Transverse colon (tissue), 4 donors: ENCODE data around the gene MPST. TPM values are rescaled to one million over a fixed set of nuclear protein-coding genes. Genes with fewer than 3 reads are reported as not detected.

Experiments used
- DNase-seq: peaks from one replicate; pipeline ENCODE4 v3.0.0-alpha.2; 2019
- H3K27ac ChIP-seq, 4 donors: fragments of 200-600 bp; sonication (generic); 2 replicates each; pipeline ENCODE4 v1.5.1; 2016 to 2018; ENCODE audit warnings: inconsistent platforms in 4 of 4
- H3K27me3 ChIP-seq: fragments of 200-600 bp; sonication (generic); 2 replicates; pipeline ENCODE4 v1.5.1; 2017; ENCODE audit warnings: inconsistent platforms
- H3K36me3 ChIP-seq, 4 donors: fragments of 200-600 bp; sonication (generic); 2 replicates each; pipeline ENCODE4 v1.5.1; 2017 to 2019; ENCODE audit warnings: inconsistent platforms in 4 of 4
- H3K4me1 ChIP-seq, 4 donors: fragments of 200-600 bp; sonication (generic); 2 replicates each; pipeline ENCODE4 v1.5.1; 2017 to 2020; ENCODE audit warnings: inconsistent platforms in 4 of 4
- H3K4me3 ChIP-seq, 4 donors: fragments of 200-600 bp; sonication (generic); 1 replicate in 1 of 4; 2 replicates in 3 of 4; pipeline versions ENCODE4 v1.5.1 to v1.6.1; 2017 to 2019; ENCODE audit warnings: inconsistent platforms in 4 of 4
- H3K9me3 ChIP-seq, 2 donors: fragments of 200-600 bp; sonication (generic); 2 replicates each; pipeline ENCODE4 v1.5.1; 2017 to 2019; ENCODE audit warnings: inconsistent platforms in 2 of 2
- EP300 ChIP-seq: sonication (generic); formaldehyde crosslinking; IDR thresholded peaks from one replicate; pipeline ENCODE4 v1.6.1; 2017; ENCODE audit warnings: antibody characterized with exemption, low read depth
- POLR2A ChIP-seq: fragments of 450-650 bp; IDR thresholded peaks from one replicate; pipeline ENCODE4 v1.6.1; 2016; ENCODE audit warnings: antibody characterized with exemption, mild to moderate bottlenecking, moderate library complexity
- POLR2AphosphoS5 ChIP-seq, 3 donors: sonication (generic); formaldehyde crosslinking; IDR thresholded peaks; one replicate each; pipeline ENCODE4 v1.6.1; 2016; ENCODE audit warnings: antibody characterized with exemption in 3 of 3
- WGBS, 2 donors: methylation state at CpG; one replicate each; pipeline ENCODE4 v1.1.5; 2018; ENCODE audit warnings: low coverage in 1 of 2; 5-methylcytosine and 5-hydroxymethylcytosine counted together
- in situ Hi-C, 4 donors: fragments of 200-750 bp; cut with MboI; loops; one replicate each; pipeline versions ENCODE4 v1.15.0 to v1.15.1; 2017; ENCODE audit warnings: low sequenced_read_pairs in 3 of 4, low pct_ligation_motif_present in 1 of 4, low pct_unique_long_range_greater_than_20kb in 1 of 4
- intact Hi-C: fragments of 100-400 bp; cut with DNase I; formaldehyde crosslinking; loops from one replicate; pipeline ENCODE4 v1.15.1; 2023; ENCODE audit warnings: low total_unique reads
- total RNA-seq, 4 donors: library from RNA; depleted of rRNA; stranded (reverse); fragments of >200 nt; gene quantifications; one replicate each; pipeline ENCODE4 v1.1.0, GENCODE V29; 2016
- TF ChIP-seq, protein P1 (sequence below), 5 experiments: fragments of 200-600 bp in 3 of 5; fragments of 450-650 bp in 2 of 5; sonication (generic) in 3 of 5; IDR thresholded peaks; 1 replicate in 2 of 5; 2 replicates in 3 of 5; pipeline ENCODE4 v1.5.1; 2016 to 2017; ENCODE audit warnings: antibody characterized with exemption in 5 of 5, inconsistent platforms in 3 of 5, mild to moderate bottlenecking in 2 of 5, moderate library complexity in 1 of 5

Gene MPST
- total RNA-seq, 4 donors from 2014 or later, result 407 to 964 (median 541) TPM

DNA sequence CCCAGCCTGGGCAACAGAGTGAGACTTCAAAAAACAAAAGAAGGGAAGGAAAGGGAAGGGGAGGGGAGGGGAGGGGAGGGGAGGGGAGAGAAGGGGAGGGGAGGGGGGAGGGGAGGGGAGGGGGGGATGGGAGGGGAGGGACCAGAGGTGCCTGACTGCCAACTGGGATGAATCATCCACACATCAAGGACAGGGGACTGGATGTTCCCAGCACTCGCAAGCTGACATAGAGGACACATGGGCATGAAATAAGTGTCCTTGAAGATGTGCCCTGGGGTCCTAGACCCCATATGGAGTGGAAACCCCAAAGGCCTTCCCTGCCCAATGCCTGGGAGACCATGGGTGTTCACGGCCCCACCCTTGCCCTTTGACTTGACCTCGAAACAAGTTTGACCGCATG, 20.1 kb upstream of the MPST start:
- Histone ChIP-seq H3K4me3 (no peak overlapping the region), H3K27ac (no peak overlapping the region), H3K4me1 (no peaks in the 10 kb centered on the region), H3K9me3 (no peaks in the 10 kb centered on the region), H3K27me3 (no peaks in the 10 kb centered on the region), H3K36me3 (no peaks in the 10 kb centered on the region)
- DNase-seq, result no peak
- in situ Hi-C loops, result loop anchor here in 1 of 4 donors (25.0 kb wide), 1 partner anchor 137 kb away; the partner anchor contains the start of gene NCF4
- 76 to 83% methylated on average over 1 to 4 of the region's 4 CpGs for WGBS, 2 donors
- TF ChIP-seq POLR2AphosphoS5 (IDR thresholded peaks at IDR 0.05) (no peak), POLR2A (no peak), EP300 (no peak)
- TF ChIP-seq, protein P1, sequence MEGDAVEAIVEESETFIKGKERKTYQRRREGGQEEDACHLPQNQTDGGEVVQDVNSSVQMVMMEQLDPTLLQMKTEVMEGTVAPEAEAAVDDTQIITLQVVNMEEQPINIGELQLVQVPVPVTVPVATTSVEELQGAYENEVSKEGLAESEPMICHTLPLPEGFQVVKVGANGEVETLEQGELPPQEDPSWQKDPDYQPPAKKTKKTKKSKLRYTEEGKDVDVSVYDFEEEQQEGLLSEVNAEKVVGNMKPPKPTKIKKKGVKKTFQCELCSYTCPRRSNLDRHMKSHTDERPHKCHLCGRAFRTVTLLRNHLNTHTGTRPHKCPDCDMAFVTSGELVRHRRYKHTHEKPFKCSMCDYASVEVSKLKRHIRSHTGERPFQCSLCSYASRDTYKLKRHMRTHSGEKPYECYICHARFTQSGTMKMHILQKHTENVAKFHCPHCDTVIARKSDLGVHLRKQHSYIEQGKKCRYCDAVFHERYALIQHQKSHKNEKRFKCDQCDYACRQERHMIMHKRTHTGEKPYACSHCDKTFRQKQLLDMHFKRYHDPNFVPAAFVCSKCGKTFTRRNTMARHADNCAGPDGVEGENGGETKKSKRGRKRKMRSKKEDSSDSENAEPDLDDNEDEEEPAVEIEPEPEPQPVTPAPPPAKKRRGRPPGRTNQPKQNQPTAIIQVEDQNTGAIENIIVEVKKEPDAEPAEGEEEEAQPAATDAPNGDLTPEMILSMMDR (IDR thresholded peaks at IDR 0.05), result no peak
- intact Hi-C loops, result no loop called here

DNA sequence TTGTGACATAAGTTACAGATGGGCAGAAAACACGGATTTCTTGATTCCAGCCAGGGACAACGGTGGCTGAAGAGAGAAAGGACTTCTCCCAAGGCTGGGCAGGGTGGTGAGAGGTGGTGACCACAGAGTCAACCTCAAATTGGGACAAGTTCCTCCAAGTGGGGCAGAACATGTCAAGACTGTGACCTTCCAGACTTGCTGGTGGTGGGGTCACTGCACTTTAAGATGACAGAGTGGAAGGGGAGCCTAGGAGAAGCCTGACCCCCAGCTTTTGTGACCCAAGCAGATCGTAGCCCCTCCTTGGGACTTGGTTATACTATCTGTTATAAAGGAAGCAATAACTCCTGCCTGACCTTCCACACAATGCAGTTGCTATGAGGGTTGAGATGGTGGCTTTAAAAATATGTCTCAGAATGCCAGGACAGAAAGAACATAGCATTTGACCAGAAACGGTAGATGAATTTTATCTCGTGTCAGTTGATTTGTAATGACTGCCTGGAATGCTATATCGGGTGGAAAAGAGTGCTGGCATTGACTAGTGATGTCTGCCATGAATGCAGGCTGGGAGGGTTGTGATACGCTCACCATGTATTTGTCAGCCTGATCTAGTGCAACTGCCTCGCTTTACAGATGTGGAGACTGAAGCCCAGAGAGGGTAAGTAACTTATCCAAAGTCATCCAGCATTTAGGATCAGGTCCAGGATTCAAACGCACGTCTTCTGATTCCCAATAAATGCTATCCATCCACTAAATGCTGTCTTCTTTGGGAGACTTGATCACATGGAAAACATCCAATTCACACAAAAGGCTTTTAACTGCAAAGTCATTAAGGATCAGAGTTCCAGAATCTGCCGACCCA, 18.6 kb upstream of the MPST start:
- Histone ChIP-seq H3K4me1 (no peaks in the 10 kb centered on the region), H3K27me3 (no peaks in the 10 kb centered on the region), H3K9me3 (no peaks in the 10 kb centered on the region), H3K27ac (no peak overlapping the region), H3K4me3 (no peak overlapping the region), H3K36me3 (no peaks in the 10 kb centered on the region)
- 76 to 85% methylated on average over 5 to 11 of the region's 11 CpGs for WGBS, 2 donors
- in situ Hi-C loops (no loop called here), intact Hi-C loops (no loop called here)
- no peak for DNase-seq
- TF ChIP-seq POLR2AphosphoS5 (IDR thresholded peaks at IDR 0.05), result no peak
- TF ChIP-seq EP300, result no peak
- TF ChIP-seq POLR2A, result no peak
- TF ChIP-seq, protein P1 (IDR thresholded peaks at IDR 0.05), result no peak

DNA sequence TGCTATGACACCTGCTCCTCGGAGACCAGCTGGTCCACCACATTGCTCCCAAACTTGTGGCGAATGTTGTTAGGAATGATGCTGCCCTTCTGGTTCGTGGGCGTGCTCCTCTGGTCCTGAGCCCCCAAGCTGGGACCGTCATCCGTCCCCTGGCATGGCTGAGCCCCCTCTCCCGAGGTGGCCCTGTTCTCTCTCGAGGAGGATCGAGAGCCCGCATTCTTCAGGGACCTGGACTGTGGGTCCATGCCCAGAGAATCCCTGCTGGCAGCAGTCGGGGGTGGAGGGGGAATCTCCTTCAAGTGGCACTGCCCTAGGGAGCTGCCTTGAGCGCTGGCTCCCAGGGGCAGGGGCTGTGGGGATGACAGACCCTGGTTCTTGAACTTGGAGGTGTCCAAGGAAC, 17.7 kb upstream of the MPST start:
- in situ Hi-C loops (no loop called here), intact Hi-C loops (no loop called here)
- no peak overlapping the region for H3K27ac ChIP-seq
- no peaks in the 10 kb centered on the region for H3K36me3 ChIP-seq
- no peaks in the 10 kb centered on the region for H3K4me1 ChIP-seq
- H3K9me3 ChIP-seq, result no peaks in the 10 kb centered on the region
- WGBS, 2 donors, result 86 to 87% methylated on average over 1 to 12 of the region's 12 CpGs
- H3K27me3 ChIP-seq, result no peaks in the 10 kb centered on the region
- H3K4me3 ChIP-seq, result no peak overlapping the region
- DNase-seq, result no peak
- TF ChIP-seq POLR2A (no peak), POLR2AphosphoS5 (IDR thresholded peaks at IDR 0.05) (no peak), EP300 (no peak)
- TF ChIP-seq, protein P1 (IDR thresholded peaks at IDR 0.05), result no peak

DNA sequence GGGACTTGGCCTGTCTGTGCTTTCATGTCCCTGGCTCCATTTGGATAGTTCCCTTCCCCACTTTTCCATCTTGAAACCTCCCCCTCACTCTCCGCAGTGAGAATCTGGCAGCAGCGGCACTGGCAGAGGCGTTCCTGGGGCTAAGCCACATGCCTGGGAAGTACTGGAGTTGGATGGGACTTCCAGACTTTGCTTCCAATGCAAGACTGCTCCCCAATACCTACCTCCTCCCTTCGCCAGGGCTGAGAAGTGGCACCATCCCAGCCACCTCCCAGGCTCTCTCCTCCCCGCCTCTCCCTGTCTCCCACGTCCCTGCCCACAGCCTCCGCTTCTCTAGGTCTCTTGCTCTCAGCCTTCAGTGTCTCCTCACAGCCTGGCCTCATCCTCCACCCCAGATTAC, 16.9 kb upstream of the MPST start:
- TF ChIP-seq POLR2A, result no peak
- TF ChIP-seq, protein P1 (IDR thresholded peaks at IDR 0.05), result no peak
- intact Hi-C loops (no loop called here), in situ Hi-C loops (no loop called here)
- 84 to 100% methylated on average over 1 to 7 of the region's 7 CpGs for WGBS, 2 donors
- Histone ChIP-seq H3K4me3 (no peak overlapping the region), H3K36me3 (no peaks in the 10 kb centered on the region), H3K27me3 (no peaks in the 10 kb centered on the region), H3K9me3 (no peaks in the 10 kb centered on the region), H3K4me1 (no peaks in the 10 kb centered on the region), H3K27ac (no peak overlapping the region)
- DNase-seq, result no peak
